Fibroblast of the aortic adventitia (primary cell): ENCODE data around the gene LIG1. TPM values are rescaled to one million over a fixed set of nuclear protein-coding genes. Genes with fewer than 3 reads are reported as not detected.

ENCODE experiments used
- DNase-seq: peaks from one replicate; pipeline ENCODE4 v3.0.0-alpha.2; 2010; ENCODE audit warnings: low read depth
- H3K4me3 ChIP-seq: 2 replicates; pipeline ENCODE4 v1.5.1; 2011; ENCODE audit warnings: low read depth, mild to moderate bottlenecking, control low read depth, low read length, moderate library complexity
- CTCF ChIP-seq: IDR thresholded peaks from 2 replicates; pipeline ENCODE4 v1.5.1; 2011; ENCODE audit warnings: mild to moderate bottlenecking, low read length, control low read depth, inconsistent platforms; ENCODE audit not compliant: insufficient read depth
- total RNA-seq: library from RNA; depleted of rRNA; stranded (reverse); fragments of >200 nt; gene quantifications from 2 replicates; pipeline ENCODE4 v1.2.3, GENCODE V29; 2012; ENCODE audit warnings: low replicate concordance

The LIG1 gene
- total RNA-seq, 1 donor, result 27.3 TPM

GRCh38 chr19:48117515-48118130 is 52.5 kb downstream of the LIG1 start:
- no peak for TF ChIP-seq CTCF
- no peak for DNase-seq
- no peak overlapping the region for H3K4me3 ChIP-seq

- H3K4me3 ChIP-seq, result no peak overlapping the region
- DNase-seq, result no peak
- no peak for TF ChIP-seq CTCF
Observed at GRCh38 chr19:48113190-48113917, 56.8 kb downstream of the LIG1 start.

- H3K4me3 ChIP-seq, result no peak overlapping the region
- DNase-seq, result no peak
- no peak for TF ChIP-seq CTCF
Observed at GRCh38 chr19:48111280-48111679, 58.9 kb downstream of the LIG1 start.

DNA sequence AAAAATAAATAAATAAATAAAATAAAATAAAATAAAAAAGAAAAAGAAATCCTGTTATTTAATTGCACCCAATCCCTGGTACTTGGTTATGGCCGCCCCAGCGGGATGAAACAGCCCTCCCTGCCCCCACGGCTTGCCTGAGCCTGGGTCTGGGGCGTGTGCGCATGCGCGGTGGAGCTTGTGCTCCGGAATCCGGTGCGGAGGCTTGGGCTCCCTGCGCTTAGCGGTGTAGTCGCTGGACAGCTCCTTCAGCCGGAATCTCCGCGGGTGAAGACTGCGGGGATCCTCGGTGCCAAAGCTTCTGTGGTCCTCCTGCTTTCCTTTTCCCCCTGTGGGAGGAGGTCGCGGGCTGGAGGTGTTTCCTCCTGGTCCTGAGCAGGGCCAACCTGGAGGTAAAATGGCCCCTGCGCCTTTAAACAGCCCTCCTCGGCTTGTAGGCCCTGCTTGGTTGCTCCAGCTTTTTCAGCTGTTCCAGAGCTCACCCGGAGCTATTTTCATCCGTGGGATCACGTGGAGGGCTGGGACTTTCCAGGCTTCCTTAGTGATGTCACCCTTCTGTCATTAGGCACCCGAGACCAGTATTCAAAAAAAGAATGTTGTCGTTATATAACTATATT is 59.7 kb downstream of the LIG1 start, which contains the start of gene PLA2G4C:
Gene PLA2G4C (minus strand): TSS at position 468 of the 617 bp plus-strand sequence. CDS start 4,288 bp downstream, outside the sequence.
- peak within 1 kb of the TSS; percentile 67 for H3K4me3 ChIP-seq
- TF ChIP-seq CTCF, result no peak
- peak; percentile 97 for DNase-seq

DNA sequence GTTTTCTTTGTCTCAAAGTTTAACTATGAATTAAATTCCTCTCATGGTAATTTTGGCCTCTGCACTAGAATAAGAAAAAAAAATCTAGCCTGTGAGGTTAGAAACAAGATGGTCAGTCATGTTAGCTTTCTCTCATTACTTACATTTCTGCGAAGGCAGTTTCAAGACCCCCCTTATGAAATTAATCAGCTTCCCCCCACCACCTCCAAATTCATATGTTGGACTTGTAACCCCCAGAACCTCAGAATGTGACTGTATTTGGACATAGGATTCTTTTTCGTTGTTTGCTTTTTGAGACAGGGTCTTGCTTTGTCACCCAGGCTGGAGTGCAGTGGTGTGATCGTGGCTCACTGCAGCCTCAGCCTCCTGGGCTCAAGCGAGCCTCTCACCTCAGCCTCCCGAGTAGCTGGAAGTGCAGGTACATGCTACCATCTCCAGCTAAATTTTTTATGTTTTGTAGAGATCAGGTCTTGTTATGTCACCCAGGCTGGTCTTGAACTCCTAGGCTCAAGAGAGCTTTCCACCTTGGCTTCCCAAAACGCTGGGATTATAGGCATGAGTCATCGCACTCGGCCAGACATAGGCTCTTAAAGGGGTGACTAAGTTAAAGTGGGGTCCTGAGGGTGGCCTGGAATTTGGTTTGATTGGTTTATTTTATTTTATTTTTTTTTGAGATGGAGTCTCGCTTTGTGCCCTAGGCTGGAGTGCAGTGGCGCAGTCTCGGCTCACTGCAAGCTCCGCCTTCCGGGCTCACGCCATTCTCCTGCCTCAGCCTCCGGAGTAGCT is 61.0 kb downstream of the LIG1 start:
- TF ChIP-seq CTCF, result no peak
- no peak overlapping the region for H3K4me3 ChIP-seq
- no peak for DNase-seq

- no peak for TF ChIP-seq CTCF
- no peak overlapping the region for H3K4me3 ChIP-seq
- no peak for DNase-seq
Observed at GRCh38 chr19:48103922-48104321, 66.2 kb downstream of the LIG1 start.
